B cell (primary cell): ENCODE results near the gene PROM1. TPM values are rescaled to one million over a fixed set of nuclear protein-coding genes. Genes with fewer than 3 reads are reported as not detected.

Source experiments
- ATAC-seq: fragments of 200-7000 bp; cut with Tn5 transposase; one replicate; pipeline ENCODE4 v1.10.0; 2021; ENCODE audit warnings: low read depth, mild to moderate bottlenecking, moderate number of reproducible peaks, moderate library complexity
- CTCF ChIA-PET: fragments of 350-600 bp; sonication (Branson Sonifier 250); formaldehyde crosslinking; loops from one replicate; lab custom pipeline; 2021; ENCODE audit warnings: antibody characterized with exemption, inconsistent platforms; lab: Charles Lee
- POLR2A ChIA-PET: fragments of 350-600 bp; sonication (Branson Sonifier 250); formaldehyde crosslinking; loops from one replicate; lab custom pipeline; 2021; ENCODE audit warnings: antibody characterized with exemption; lab: Charles Lee
- DNase-seq: peaks from one replicate; pipeline ENCODE4 v3.0.0; 2013
- H2AFZ ChIP-seq: 2 replicates; pipeline ENCODE4 v1.6.1; 2012; ENCODE audit warnings: mild to moderate bottlenecking, low read depth, low read length; ENCODE audit not compliant: insufficient read depth, poor library complexity, severe bottlenecking
- H3K27ac ChIP-seq, 2 donors: 1 replicate in 1 of 2; 2 replicates in 1 of 2; pipeline ENCODE4 v1.5.1; 2012 to 2013; ENCODE audit warnings: low read length in 2 of 2, mild to moderate bottlenecking in 2 of 2, moderate library complexity in 1 of 2
- H3K27me3 ChIP-seq, 4 experiments: fragments of 200-600 bp in 1 of 4; sonication (generic) in 1 of 4; replicated peaks in 1 of 4; 1 replicate in 2 of 4; 2 replicates in 2 of 4; pipeline versions ENCODE4 v1.6.1 to v1.7.0; 2013 to 2016; ENCODE audit warnings: low read length in 3 of 4, mild to moderate bottlenecking in 2 of 4, mixed read lengths in 1 of 4, moderate library complexity in 1 of 4; ENCODE audit not compliant: insufficient read depth in 4 of 4, control insufficient read depth in 3 of 4; ENCODE audit errors: control extremely low read depth in 1 of 4
- H3K36me3 ChIP-seq, 2 experiments: replicated peaks in 1 of 2; 1 replicate in 1 of 2; 2 replicates in 1 of 2; pipeline versions ENCODE4 v1.6.1 to v1.7.1; 2013; ENCODE audit warnings: low read length in 1 of 2; ENCODE audit not compliant: insufficient read depth in 2 of 2, control insufficient read depth in 1 of 2; ENCODE audit errors: control extremely low read depth in 1 of 2, extremely low read depth in 1 of 2
- H3K4me1 ChIP-seq, 2 donors: fragments of 200-600 bp in 1 of 2; sonication (generic) in 1 of 2; 1 replicate in 1 of 2; 2 replicates in 1 of 2; pipeline versions ENCODE4 v1.5.1 to v1.6.1; 2013 to 2017; ENCODE audit warnings: low read length in 2 of 2; ENCODE audit not compliant: control insufficient read depth in 2 of 2, insufficient read depth in 2 of 2
- H3K4me2 ChIP-seq: replicated peaks from 2 replicates; pipeline ENCODE3; 2012; ENCODE audit warnings: mild to moderate bottlenecking, low read depth, low read length; ENCODE audit not compliant: poor library complexity, severe bottlenecking
- H3K4me3 ChIP-seq, 5 experiments: fragments of 200-600 bp in 1 of 5; sonication (generic) in 1 of 5; 1 replicate in 3 of 5; 2 replicates in 2 of 5; pipeline versions ENCODE4 v1.5.1 to v1.7.0; 2011 to 2016; ENCODE audit warnings: low read length in 4 of 5, mild to moderate bottlenecking in 4 of 5, low read depth in 2 of 5, control low read depth in 1 of 5, moderate library complexity in 1 of 5; ENCODE audit not compliant: insufficient read depth in 1 of 5; ENCODE audit errors: control extremely low read depth in 1 of 5, extremely low read depth in 1 of 5
- H3K79me2 ChIP-seq: fragments of 200-600 bp; sonication (generic); one replicate; pipeline ENCODE4 v1.6.0; 2016; ENCODE audit warnings: low read length; ENCODE audit not compliant: control insufficient read depth, insufficient read depth
- H3K9ac ChIP-seq: fragments of 200-600 bp; sonication (generic); 2 replicates; pipeline ENCODE4 v1.6.1; 2017; ENCODE audit warnings: mild to moderate bottlenecking, low read length, moderate library complexity
- H3K9me3 ChIP-seq, 3 donors: one replicate each; pipeline versions ENCODE4 v1.6.1 to v1.7.1; 2013; ENCODE audit warnings: low read length in 2 of 3; ENCODE audit not compliant: control insufficient read depth in 2 of 3, insufficient read depth in 1 of 3; ENCODE audit errors: control extremely low read depth in 1 of 3
- H4K20me1 ChIP-seq: 2 replicates; pipeline ENCODE4 v1.6.0; 2012; ENCODE audit warnings: mild to moderate bottlenecking, low read length; ENCODE audit not compliant: insufficient read depth, control insufficient read depth, poor library complexity, severe bottlenecking
- H3K27ac Mint-ChIP-seq: one replicate; pipeline ENCODE4 v1.8.0; 2021; ENCODE audit warnings: mixed read lengths
- H3K27me3 Mint-ChIP-seq: one replicate; pipeline ENCODE4 v1.8.0; 2021; ENCODE audit warnings: mixed read lengths
- H3K4me1 Mint-ChIP-seq: one replicate; pipeline ENCODE4 v1.8.0; 2021; ENCODE audit warnings: mixed read lengths
- H3K4me3 Mint-ChIP-seq: one replicate; pipeline ENCODE4 v1.8.0; 2021; ENCODE audit warnings: mixed read lengths
- H3K9me3 Mint-ChIP-seq: one replicate; pipeline ENCODE4 v1.8.0; 2022; ENCODE audit warnings: mixed read lengths; ENCODE audit not compliant: insufficient read depth
- CTCF ChIP-seq: fragments of 200-600 bp; IDR thresholded peaks from one replicate; pipeline ENCODE4 v1.8.0; 2022; ENCODE audit warnings: antibody characterized with exemption, mild to moderate bottlenecking
- EZH2 ChIP-seq: IDR thresholded peaks from 2 replicates; pipeline ENCODE4 v1.6.1; 2012; ENCODE audit warnings: borderline replicate concordance, low read depth, mild to moderate bottlenecking, moderate library complexity, low read length; ENCODE audit not compliant: insufficient read depth, poor library complexity, severe bottlenecking
- WGBS: methylation state at CpG from one replicate; pipeline ENCODE4 v1.1.5; 2013; ENCODE audit warnings: missing lambda C conversion rate; ENCODE audit not compliant: insufficient coverage; 5-methylcytosine and 5-hydroxymethylcytosine counted together
- intact Hi-C: fragments of 100-400 bp; cut with micrococcal nuclease; formaldehyde crosslinking; loops from one replicate; pipeline ENCODE4 v1.10.0; 2022
- polyA plus RNA-seq: library from polyadenylated mRNA; depleted of rRNA; stranded (reverse); fragments of >200 nt; gene quantifications from 2 replicates; pipeline ENCODE4 v1.2.3, GENCODE V29; 2012
- total RNA-seq, 2 donors: library from RNA; stranded (reverse); fragments of 120-200 nt in 1 of 2; gene quantifications; 1 replicate in 1 of 2; 2 replicates in 1 of 2; pipeline versions ENCODE4 v1.2.3 to v1.2.4, GENCODE V29; 2013 to 2022

PROM1 gene
- total and polyA plus RNA-seq, 2 donors (not counting 1 experiment from before 2014, with no cell fraction given) = 0.04 TPM; not detected in 1

GRCh38 chr4:16109256-16109655 is 25.4 kb upstream of the PROM1 start:
- Histone ChIP-seq H3K27ac (no peak overlapping the region), H2AFZ (no peak overlapping the region), H3K4me2 (no peak overlapping the region), H3K27me3 (no peaks in the 10 kb centered on the region), H3K36me3 (no peaks in the 10 kb centered on the region), H4K20me1 (no peaks in the 10 kb centered on the region), H3K9me3 (no peaks in the 10 kb centered on the region), H3K4me3 (no peak overlapping the region), H3K79me2 (no peaks in the 10 kb centered on the region), H3K4me1 (no peaks in the 10 kb centered on the region), H3K9ac (no peak overlapping the region)
- 100% methylated on average over 5 of the region's 6 CpGs for WGBS
- TF ChIP-seq CTCF (no peak), EZH2 (no peak)
- H3K4me3 Mint-ChIP-seq = no peak overlapping the region
- H3K9me3 Mint-ChIP-seq = no peaks in the 10 kb centered on the region
- no peaks in the 10 kb centered on the region for H3K4me1 Mint-ChIP-seq
- peaks cover 23% of the 10 kb centered on the region for H3K27me3 Mint-ChIP-seq
- POLR2A ChIA-PET = no interaction called here
- intact Hi-C loops = no loop called here
- DNase-seq (no peak), ATAC-seq (no peak)
- no peak overlapping the region for H3K27ac Mint-ChIP-seq
- CTCF ChIA-PET = no interaction called here

- H2AFZ ChIP-seq = no peak overlapping the region
- DNase-seq (no peak), ATAC-seq (no peak)
- H3K9me3 ChIP-seq = no peaks in the 10 kb centered on the region
- no peak overlapping the region for H3K27ac ChIP-seq
- POLR2A ChIA-PET = no interaction called here
- no peaks in the 10 kb centered on the region for H3K4me1 ChIP-seq
- no peaks in the 10 kb centered on the region for H3K4me1 Mint-ChIP-seq
- H3K27ac Mint-ChIP-seq = no peak overlapping the region
- peaks cover 14% of the 10 kb centered on the region for H3K27me3 Mint-ChIP-seq
- no peak overlapping the region for H3K4me3 Mint-ChIP-seq
- H3K4me2 ChIP-seq = no peak overlapping the region
- TF ChIP-seq EZH2 = no peak
- no peak for TF ChIP-seq CTCF
- no peaks in the 10 kb centered on the region for H3K9me3 Mint-ChIP-seq
- no peak overlapping the region for H3K9ac ChIP-seq
- WGBS = 83% methylated on average over 3 of the region's 6 CpGs
- no peak overlapping the region for H3K4me3 ChIP-seq
- CTCF ChIA-PET = no interaction called here
- intact Hi-C loops = no loop called here
- H4K20me1 ChIP-seq = no peaks in the 10 kb centered on the region
- no peaks in the 10 kb centered on the region for H3K27me3 ChIP-seq
- no peaks in the 10 kb centered on the region for H3K79me2 ChIP-seq
- H3K36me3 ChIP-seq = no peaks in the 10 kb centered on the region
Measured at GRCh38 chr4:16106956-16107355, 23.1 kb upstream of the PROM1 start.
